Measurements from ENCODE around the gene ELMO1. TPM values are rescaled to one million over a fixed set of nuclear protein-coding genes. Genes with fewer than 3 reads are reported as not detected.

The ELMO1 gene
- total RNA-seq, 4 donors from 2014 or later = 31.1 to 42.9 (median 38.7) TPM

DNA sequence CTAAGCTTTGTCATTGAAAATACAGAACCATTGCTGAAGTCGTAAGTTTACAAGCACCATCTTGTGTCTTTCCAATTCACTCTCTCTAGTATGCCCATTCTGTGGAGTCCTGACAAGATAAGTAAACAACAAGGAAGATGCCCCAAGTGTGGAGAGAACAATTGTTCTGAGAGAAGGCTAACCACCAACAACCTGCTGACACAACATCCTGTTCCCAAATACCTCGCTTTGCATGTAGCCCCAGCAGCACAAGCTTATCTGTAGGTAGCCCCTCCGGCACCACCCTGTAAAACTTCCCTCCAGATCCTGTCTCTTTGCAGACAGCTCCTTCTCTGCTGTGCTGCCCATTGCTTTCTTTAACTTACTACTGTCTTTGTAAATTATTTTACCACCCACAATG, 491.0 kb downstream of the ELMO1 start:
- WGBS = 89% methylated on average over 3 of the region's 3 CpGs
- H3K27me3 ChIP-seq = no peaks in the 10 kb centered on the region
- H3K9me3 ChIP-seq = no peaks in the 10 kb centered on the region
- no peak for TF ChIP-seq POLR2AphosphoS5 (IDR thresholded peaks at IDR 0.05)
- TF ChIP-seq, protein P1, sequence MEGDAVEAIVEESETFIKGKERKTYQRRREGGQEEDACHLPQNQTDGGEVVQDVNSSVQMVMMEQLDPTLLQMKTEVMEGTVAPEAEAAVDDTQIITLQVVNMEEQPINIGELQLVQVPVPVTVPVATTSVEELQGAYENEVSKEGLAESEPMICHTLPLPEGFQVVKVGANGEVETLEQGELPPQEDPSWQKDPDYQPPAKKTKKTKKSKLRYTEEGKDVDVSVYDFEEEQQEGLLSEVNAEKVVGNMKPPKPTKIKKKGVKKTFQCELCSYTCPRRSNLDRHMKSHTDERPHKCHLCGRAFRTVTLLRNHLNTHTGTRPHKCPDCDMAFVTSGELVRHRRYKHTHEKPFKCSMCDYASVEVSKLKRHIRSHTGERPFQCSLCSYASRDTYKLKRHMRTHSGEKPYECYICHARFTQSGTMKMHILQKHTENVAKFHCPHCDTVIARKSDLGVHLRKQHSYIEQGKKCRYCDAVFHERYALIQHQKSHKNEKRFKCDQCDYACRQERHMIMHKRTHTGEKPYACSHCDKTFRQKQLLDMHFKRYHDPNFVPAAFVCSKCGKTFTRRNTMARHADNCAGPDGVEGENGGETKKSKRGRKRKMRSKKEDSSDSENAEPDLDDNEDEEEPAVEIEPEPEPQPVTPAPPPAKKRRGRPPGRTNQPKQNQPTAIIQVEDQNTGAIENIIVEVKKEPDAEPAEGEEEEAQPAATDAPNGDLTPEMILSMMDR (IDR thresholded peaks at IDR 0.05) = no peak
- peaks cover 0 to 15% (median 14%) of the 10 kb centered on the region in 4 donors for H3K4me1 ChIP-seq
- no peak overlapping the region for H3K4me3 ChIP-seq
- no peak for DNase-seq (ENCODE audit: extremely low spot score)
- H3K27ac ChIP-seq (replicated peaks in 1 of 4) = no peak overlapping the region
- intact Hi-C loops (cut with DNase I) = no loop called here
- H3K36me3 ChIP-seq = no peaks in the 10 kb centered on the region

DNA sequence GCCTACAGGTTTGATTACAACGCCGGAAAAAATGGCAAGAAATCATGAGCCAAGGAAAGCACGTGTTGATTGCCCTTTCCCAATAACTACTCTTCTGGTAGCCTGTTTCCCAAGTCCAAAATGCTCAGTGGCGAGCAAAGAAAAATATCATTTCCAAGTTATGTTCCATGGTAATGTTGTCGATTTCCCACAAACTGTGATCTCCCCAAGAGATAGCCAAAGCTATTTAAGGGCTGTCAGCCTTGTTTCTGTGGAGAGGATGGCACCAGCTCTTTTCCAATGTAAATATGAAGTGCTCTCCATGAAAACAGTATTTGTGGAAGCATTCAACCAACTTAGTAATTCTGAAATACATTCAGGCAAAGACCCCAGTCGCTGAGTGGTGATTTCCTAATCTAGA, 491.9 kb downstream of the ELMO1 start:
- H3K27me3 ChIP-seq = no peaks in the 10 kb centered on the region
- no peak overlapping the region for H3K27ac ChIP-seq (replicated peaks in 1 of 4)
- peaks cover 0 to 7% (median 7%) of the 10 kb centered on the region in 4 donors for H3K4me1 ChIP-seq
- no peak overlapping the region for H3K4me3 ChIP-seq
- TF ChIP-seq POLR2AphosphoS5 (IDR thresholded peaks at IDR 0.05) = no peak
- TF ChIP-seq EP300 (IDR thresholded peaks at IDR 0.05) = no peak
- no peak for TF ChIP-seq POLR2A (IDR thresholded peaks at IDR 0.05; ENCODE audit: low read depth)
- TF ChIP-seq, protein P1 (IDR thresholded peaks at IDR 0.05) = no peak
- no peaks in the 10 kb centered on the region for H3K36me3 ChIP-seq
- no peak for DNase-seq (ENCODE audit: extremely low spot score)
- H3K9me3 ChIP-seq = no peaks in the 10 kb centered on the region
- intact Hi-C loops (cut with DNase I) = no loop called here
- WGBS = 97% methylated on average over 6 of the region's 6 CpGs

DNA sequence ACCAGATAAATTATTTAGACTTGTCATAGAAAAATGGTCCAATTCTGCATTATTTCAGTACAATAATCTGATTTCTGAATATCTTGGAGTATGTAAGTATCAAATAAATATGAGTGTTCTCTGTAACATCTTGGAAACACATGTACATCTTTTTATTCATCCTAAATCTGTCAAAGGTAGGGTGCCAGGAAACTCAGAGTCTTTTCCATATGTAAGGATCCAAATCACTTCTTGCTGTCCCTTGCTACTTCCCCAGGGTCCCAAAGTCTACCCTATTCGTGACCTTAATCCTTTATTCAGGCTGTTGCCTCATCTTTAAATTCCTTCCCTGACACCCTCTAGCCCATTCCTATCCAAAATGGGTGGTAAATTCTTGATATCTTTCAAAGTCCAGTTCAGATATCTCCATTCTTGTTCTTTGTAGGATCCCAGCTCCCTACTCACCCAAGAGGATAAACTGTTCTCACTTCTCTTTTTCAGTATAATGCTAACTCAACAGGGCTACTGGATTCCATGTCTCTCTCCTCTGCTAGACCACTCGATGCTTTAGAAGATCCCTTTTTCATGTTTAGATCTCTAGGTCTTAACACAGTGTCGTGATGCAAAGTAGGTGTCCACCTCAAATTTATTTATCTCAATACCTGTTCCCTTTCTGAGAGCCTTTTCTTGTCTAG, 493.1 kb downstream of the ELMO1 start:
- no peaks in the 10 kb centered on the region for H3K36me3 ChIP-seq
- intact Hi-C loops (cut with DNase I) = no loop called here
- no peak for DNase-seq (ENCODE audit: extremely low spot score)
- no peaks in the 10 kb centered on the region for H3K27me3 ChIP-seq
- 87% methylated on average over 3 of the region's 3 CpGs for WGBS
- peaks cover 0 to 13% (median 5%) of the 10 kb centered on the region in 4 donors for H3K4me1 ChIP-seq
- no peak overlapping the region for H3K4me3 ChIP-seq
- TF ChIP-seq EP300 (IDR thresholded peaks at IDR 0.05) (no peak), POLR2AphosphoS5 (IDR thresholded peaks at IDR 0.05) (no peak), POLR2A (IDR thresholded peaks at IDR 0.05; ENCODE audit: low read depth) (no peak)
- TF ChIP-seq, protein P1 (IDR thresholded peaks at IDR 0.05) = no peak
- H3K9me3 ChIP-seq = no peaks in the 10 kb centered on the region
- no peak overlapping the region for H3K27ac ChIP-seq (replicated peaks in 1 of 4)

DNA sequence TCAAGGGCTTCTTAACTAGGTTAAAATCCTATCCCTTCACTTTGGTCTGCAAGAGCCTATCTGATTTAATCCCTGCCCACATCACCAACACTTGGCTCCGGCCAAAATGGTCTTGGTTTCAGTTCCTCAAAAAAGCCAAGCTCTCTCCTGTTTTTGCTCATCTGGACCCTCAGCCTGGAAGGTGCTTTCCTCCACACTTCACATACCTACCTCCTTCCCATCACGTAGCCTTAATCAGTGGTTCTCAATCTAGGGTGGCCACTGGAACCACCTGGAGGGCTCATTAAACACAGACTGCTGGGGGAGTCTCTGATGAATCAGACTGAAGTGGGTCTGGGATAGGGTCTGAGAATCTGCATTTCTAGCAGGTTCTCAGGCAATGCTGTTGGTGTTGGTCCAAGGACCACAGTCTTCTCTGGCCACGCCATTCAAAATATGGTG, 497.4 kb downstream of the ELMO1 start:
- intact Hi-C loops (cut with DNase I) = no loop called here

More for the DNA sequence above, 497.4 kb downstream of the ELMO1 start:
- Histone ChIP-seq H3K4me3 (no peak overlapping the region), H3K27me3 (no peaks in the 10 kb centered on the region), H3K9me3 (no peaks in the 10 kb centered on the region), H3K27ac (replicated peaks in 1 of 4) (no peak overlapping the region), H3K4me1 (peaks cover under 1 to 27% (median 10%) of the 10 kb centered on the region in 4 donors), H3K36me3 (no peaks in the 10 kb centered on the region)
- no peak for DNase-seq (ENCODE audit: extremely low spot score)
- no peak for TF ChIP-seq POLR2AphosphoS5 (IDR thresholded peaks at IDR 0.05)
- no peak for TF ChIP-seq EP300 (IDR thresholded peaks at IDR 0.05)
- TF ChIP-seq, protein P1 (IDR thresholded peaks at IDR 0.05) = no peak
- TF ChIP-seq POLR2A (IDR thresholded peaks at IDR 0.05; ENCODE audit: low read depth) = no peak
- WGBS = 90% methylated on average over 3 of the region's 3 CpGs
